ENCODE data around the gene SNAP29.
"Not testable (repeated sequence)": the region's sequence is repeated elsewhere in the genome, so short reads cannot be mapped to it uniquely, and the experiment has no call there.

The SNAP29 gene

GRCh38 chr22:20867179-20868024 is 8.6 kb downstream of the SNAP29 start:
- no peak for DNase-seq

GRCh38 chr22:20868025-20868962 is 9.5 kb downstream of the SNAP29 start:
- no peak for DNase-seq

- DNase-seq = no peak
These were observed 10.4 kb downstream of the SNAP29 start for GRCh38 chr22:20869234-20869633.

GRCh38 chr22:20873214-20873613 is 14.4 kb downstream of the SNAP29 start:
- no peak for DNase-seq

GRCh38 chr22:20875296-20875695 is 16.5 kb downstream of the SNAP29 start:
- DNase-seq = no peak

- no peak for DNase-seq
These were observed 18.9 kb downstream of the SNAP29 start for GRCh38 chr22:20877715-20878114.

- no peak for DNase-seq
These were observed 22.4 kb downstream of the SNAP29 start for GRCh38 chr22:20881231-20881630.

- no peak for DNase-seq
These were observed 23.3 kb downstream of the SNAP29 start for GRCh38 chr22:20881869-20882815.

GRCh38 chr22:20882855-20883254 is 24.0 kb downstream of the SNAP29 start:
- DNase-seq = no peak

GRCh38 chr22:20884454-20884853 is 25.6 kb downstream of the SNAP29 start:
- DNase-seq = no peak

- DNase-seq = no peak
These were observed 26.3 kb downstream of the SNAP29 start for GRCh38 chr22:20885017-20885556.

- peak; percentile 70 to 81 for DNase-seq
These were observed 26.9 kb downstream of the SNAP29 start for GRCh38 chr22:20885557-20886323.

GRCh38 chr22:20887375-20887774 is 28.6 kb downstream of the SNAP29 start:
- no peak for DNase-seq

GRCh38 chr22:20889025-20889704 is 30.4 kb downstream of the SNAP29 start:
- DNase-seq = no peak

GRCh38 chr22:20889904-20890540 is 31.2 kb downstream of the SNAP29 start:
- no peak for DNase-seq

- no peak for DNase-seq
These were observed 32.2 kb downstream of the SNAP29 start for GRCh38 chr22:20890975-20891374.

- not testable (repeated sequence) for DNase-seq
These were observed 38.9 kb downstream of the SNAP29 start for GRCh38 chr22:20897737-20898136.

GRCh38 chr22:20899827-20900423 is 41.1 kb downstream of the SNAP29 start:
- no peak for DNase-seq

- not testable (repeated sequence) for DNase-seq
These were observed 42.6 kb downstream of the SNAP29 start for GRCh38 chr22:20901093-20902033.

Measured in SHP77 (cell line).